ENCODE measurements around the gene TDG. TPM values are rescaled to one million over a fixed set of nuclear protein-coding genes. Genes with fewer than 3 reads are reported as not detected.

The TDG gene
- 18.4 TPM for total RNA-seq

DNA sequence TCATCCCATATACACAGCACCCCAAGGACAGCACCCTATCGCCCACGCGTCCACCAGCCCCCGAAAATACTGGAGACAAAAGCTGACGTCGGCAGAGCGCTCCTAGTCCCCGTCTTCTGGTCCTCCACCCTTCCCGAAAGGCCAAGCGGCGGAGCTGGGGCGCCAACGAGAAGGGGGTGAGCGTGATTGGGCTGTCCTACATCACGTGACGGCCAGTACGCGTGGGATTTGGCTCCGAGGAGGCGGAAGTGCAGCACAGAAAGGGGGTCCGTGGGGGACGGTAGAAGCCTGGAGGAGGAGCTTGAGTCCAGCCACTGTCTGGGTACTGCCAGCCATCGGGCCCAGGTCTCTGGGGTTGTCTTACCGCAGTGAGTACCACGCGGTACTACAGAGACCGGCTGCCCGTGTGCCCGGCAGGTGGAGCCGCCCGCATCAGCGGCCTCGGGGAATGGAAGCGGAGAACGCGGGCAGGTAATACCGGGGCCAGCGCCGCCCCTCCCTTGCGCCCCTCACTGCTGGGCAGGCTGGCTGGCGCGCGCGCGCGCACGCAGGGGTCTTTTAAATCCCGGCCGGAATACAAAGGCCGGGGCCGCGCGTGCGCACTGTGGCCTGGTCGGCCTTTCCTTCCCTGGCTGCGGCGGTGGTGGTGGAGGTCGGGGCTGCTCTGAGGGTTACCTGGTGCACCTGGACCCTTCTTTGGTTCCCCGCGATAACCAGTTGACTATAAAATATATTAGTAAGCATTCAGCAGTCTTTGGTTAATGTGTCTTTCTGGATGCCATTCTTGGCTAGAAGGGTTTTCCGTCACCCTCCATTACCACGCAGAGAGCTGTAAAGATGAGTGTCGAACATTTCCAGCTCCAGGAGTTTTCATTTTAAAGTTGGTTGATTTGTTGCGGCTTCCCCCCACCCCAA, at the start of gene TDG:
TDG (plus strand) TSS at position 283 of the 915 bp plus-strand sequence; CDS start at position 449, 166 bp downstream.
- DNase-seq (ENCODE audit: low spot score) (peak; percentile 99), ATAC-seq (peak; percentile 99)
- intact Hi-C loops (cut with DNase I) = no loop called here

DNA sequence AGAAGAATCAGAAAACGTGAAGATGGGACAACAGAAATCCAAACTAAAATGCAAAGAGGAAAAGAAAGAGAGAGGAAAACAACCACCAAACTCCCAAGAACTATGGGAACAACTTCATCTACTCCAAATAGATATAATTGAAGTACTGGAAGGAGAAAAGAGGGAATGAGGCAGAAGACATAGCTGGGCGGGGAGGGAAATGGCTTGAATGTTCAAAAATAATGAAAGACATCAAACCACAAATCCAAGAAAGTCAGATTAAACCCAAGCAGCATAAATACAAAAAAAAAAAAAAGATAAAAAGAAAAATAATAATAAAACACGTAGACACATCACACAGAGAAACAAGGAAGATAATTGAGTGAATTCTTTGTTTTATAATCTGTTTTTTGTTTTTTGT, 47.8 kb upstream of the TDG start:
- ATAC-seq (no peak), DNase-seq (ENCODE audit: low spot score) (no peak)
- intact Hi-C loops (cut with DNase I) = no loop called here

DNA sequence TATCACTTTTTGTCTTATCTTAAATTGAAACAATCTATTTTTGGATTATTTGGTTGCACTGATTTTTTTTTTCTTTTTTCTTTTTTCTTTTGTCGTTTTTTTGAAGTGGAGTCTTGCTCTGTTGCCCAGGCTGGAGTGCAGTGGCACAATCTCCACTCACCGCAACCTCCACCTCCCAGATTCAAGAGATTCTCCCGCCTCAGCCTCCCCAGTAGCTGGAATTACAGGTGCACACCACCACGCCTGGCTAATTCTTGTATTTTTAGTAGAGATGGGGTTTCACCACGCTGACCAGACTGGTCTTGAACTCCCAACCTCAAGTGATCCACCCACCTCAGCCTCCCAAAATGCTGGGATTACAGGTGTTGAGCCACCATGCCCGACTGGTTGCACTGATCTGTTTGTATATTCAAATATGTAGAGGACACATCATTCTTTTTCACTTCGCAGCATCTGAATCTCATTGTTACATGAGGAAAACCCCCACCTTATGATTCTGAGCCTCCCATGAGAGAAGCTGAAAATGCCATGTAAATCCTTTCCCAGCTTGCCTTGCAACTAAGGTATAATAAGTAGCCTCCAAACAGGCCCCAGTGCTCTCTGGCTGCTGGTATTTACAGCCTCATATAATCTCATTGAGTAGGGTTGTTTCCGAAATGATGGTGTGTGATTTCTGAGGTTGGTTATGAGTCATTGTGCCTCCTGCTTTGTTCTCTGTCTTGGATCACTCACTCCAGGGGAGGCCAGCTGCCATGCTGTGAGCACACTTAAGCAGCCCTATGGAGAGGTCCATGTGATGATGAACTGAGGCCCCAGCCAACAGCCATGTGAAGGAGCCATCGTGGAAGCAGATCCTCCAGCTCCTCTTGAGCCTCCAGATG, 40.7 kb upstream of the TDG start:
- no peak for ATAC-seq
- DNase-seq (ENCODE audit: low spot score) = no peak
- intact Hi-C loops (cut with DNase I) = no loop called here

DNA sequence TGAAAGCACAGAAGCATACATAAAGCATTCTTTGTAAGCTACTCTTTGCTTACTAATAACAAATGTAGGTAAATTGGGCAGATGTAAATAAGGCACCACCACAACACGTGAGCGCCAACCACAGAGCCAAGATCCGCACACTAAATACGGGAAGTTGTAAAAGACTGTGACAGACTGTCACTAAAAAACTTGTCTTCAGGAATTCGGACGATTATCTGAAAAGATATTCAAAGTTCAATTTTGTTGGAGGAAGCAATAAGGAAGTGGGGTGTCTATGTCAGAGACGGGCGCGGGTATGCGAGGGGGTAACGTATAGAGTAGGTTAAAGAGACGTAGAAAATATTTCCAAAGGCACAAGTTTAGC, 37.0 kb upstream of the TDG start:
- DNase-seq (ENCODE audit: low spot score) (peak; percentile 64), ATAC-seq (no peak)
- intact Hi-C loops (cut with DNase I) = no loop called here

DNA sequence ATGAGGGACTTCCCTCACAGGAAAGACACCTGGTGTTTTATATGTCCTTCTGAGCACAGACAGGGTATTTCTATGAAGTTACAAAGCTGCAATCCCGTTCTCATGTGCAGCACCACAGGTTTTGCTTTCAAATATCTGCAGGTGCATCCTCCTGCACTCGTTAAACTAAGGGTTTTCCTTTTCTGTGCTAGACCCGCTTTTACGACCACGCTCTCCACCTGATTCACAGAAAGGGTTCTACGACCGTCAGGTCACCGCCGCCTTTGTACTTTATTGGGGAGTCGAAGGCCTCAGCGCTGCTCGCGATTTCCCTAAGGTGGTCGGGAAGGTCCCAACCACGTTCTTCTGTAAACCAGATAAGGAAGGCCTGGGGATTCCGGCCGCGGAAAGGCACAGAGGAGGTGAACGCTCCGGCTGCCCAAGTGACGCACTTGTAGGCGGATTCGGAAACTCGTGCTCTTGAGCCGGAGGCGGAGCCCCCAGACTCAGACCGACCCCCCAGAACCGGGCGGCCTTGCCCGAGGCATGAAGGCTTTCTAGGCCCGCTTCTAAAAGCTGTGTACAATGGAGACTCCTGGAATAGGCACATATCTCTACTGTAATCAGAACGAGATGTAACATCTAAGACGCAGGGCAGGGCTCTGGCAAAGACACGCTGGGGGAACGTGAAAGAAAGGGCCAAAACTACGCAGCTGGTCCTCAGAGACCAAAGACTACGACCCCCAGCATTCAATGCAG, 36.5 kb upstream of the TDG start:
- DNase-seq (ENCODE audit: low spot score) = peak; percentile 91
- intact Hi-C loops (cut with DNase I) = no loop called here
- peak; percentile 82 for ATAC-seq

DNA sequence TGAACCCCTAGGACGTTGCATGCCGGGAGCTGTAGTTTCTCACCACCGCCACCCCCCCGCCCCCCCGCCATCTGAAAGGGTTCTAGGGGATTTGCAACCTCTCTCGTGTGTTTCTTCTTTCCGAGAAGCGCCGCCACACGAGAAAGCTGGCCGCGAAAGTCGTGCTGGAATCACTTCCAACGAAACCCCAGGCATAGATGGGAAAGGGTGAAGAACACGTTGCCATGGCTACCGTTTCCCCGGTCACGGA, 36.0 kb upstream of the TDG start:
- ATAC-seq = no peak
- intact Hi-C loops (cut with DNase I) = no loop called here

DNA sequence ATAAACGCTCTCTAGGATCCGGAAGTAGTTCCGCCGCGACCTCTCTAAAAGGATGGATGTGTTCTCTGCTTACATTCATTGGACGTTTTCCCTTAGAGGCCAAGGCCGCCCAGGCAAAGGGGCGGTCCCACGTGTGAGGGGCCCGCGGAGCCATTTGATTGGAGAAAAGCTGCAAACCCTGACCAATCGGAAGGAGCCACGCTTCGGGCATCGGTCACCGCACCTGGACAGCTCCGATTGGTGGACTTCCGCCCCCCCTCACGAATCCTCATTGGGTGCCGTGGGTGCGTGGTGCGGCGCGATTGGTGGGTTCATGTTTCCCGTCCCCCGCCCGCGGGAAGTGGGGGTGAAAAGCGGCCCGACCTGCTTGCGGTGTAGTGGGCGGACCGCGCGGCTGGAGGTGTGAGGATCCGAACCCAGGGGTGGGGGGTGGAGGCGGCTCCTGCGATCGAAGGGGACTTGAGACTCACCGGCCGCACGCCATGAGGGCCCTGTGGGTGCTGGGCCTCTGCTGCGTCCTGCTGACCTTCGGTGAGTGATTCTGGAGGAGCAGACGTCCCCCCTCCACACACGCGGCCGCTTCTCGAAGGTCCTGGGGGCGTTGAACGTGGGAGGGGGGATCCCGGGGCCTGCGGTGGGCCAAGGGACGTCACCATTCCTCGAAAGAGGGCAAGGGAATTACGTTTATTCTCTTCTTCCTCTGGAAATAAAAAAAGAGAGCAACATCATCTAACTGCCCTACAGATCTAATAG, 35.5 kb upstream of the TDG start, which contains the start of gene HSP90B1:
HSP90B1 (plus strand) TSS at position 377 of the 753 bp plus-strand sequence; CDS start at position 483, 106 bp downstream.
- ATAC-seq (peak; percentile 96), DNase-seq (ENCODE audit: low spot score) (peak; percentile 99)
- intact Hi-C loops (cut with DNase I) = no loop called here

More for the DNA sequence above, 36.0 kb upstream of the TDG start:
- DNase-seq (ENCODE audit: low spot score) = no peak

DNA sequence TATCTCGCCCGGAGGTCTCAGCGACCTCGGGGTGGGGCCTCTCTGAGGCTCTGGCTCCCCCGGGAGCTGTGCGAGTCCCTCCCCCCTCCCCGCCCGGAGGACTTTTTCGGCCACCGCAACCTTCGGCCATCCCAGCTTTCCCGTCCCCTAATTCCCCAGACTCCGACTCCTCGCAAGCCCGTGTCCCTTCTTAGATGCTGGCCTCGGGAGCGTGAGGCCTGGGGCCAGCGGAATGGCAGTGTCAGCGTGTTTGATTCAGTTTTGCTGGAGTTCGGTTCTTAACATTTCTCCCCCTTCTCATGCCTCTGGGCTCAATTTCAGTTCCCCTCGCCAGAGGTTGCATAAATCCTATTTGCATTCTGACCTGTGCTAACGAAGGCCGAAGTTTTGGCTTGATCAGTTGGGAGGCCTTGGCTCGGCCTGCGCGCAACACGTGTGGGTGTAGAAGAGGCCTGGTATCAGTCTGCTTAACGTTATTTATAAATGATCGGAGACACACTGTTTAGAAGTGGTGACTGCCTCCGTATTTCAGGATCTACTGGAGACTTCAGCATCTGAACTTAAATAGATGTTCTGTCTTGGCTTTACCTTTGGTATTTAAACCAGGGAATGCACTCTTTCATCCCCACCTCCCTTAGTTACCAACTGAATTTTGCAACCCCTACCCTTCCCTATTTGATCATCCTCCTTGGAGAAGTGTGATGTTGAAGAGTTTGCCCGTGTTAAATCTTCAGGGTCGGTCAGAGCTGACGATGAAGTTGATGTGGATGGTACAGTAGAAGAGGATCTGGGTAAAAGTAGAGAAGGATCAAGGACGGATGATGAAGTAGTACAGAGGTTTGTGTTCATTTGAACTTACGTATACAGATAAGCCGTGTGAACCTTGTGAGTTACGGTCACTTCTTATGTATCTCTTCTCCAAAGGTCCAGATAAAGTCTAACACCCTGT, 34.6 kb upstream of the TDG start:
- intact Hi-C loops (cut with DNase I) = no loop called here
- ATAC-seq = no peak
- peak; percentile 66 for DNase-seq (ENCODE audit: low spot score)

DNA sequence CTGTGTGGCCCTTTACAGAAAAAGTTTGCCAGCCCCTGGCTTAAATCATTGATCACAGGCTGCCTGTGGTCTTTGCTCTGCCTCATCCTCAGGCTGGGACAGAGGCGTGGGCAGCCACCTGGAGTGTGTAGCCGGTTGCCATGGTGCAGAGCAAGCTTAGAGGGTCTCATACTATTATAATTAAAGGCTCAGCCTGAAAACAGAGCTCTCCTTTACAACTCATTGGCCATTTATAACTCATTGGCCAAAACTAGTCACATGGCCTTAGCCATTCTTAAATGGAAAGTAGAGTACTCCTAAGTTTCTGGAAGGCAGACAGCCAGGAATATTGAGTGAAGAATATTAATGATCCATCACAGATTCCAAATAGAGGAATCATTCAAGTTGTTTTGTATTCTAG, 32.4 kb upstream of the TDG start:
- ATAC-seq (no peak), DNase-seq (ENCODE audit: low spot score) (no peak)
- intact Hi-C loops (cut with DNase I) = no loop called here

DNA sequence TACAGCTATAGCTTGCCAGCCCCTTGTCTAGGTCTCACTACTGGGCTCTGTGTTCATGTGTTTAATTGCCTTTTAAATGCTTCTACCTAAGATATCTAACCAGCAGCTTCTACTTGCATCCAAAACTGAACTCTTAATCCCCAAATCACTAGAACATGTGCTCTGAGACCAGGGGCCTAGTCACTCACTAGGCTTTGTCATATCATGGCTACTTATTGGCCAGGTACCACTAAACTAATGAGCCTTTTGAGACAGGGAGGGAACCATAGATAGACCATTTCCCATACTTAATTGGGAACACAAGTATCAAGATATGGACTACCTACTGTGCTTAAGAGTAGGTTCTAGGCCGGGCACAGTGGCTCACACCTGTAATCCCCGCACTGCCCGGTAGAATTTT, 29.0 kb upstream of the TDG start:
- intact Hi-C loops (cut with DNase I) = no loop called here
- DNase-seq (ENCODE audit: low spot score) = no peak
- no peak for ATAC-seq

DNA sequence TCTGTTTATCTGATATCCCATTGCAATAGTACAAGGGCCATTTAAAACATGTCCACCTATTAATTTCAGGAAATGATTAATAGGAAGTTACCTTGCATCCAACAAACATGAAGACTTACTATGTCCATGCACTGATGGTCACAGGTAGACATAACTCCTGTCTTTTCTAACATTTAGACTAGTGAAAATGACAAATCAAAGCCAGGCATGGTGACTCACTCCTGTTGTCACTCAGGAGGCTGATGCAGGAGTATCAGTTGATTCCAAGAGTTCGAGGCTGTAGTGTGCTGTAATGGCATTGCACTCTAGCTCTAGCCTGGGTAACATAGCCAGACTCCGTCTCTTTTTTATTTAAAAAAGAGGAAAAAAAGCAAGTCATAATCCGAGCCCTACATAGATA, 20.7 kb upstream of the TDG start:
- no peak for ATAC-seq
- DNase-seq (ENCODE audit: low spot score) = no peak
- intact Hi-C loops (cut with DNase I) = no loop called here

DNA sequence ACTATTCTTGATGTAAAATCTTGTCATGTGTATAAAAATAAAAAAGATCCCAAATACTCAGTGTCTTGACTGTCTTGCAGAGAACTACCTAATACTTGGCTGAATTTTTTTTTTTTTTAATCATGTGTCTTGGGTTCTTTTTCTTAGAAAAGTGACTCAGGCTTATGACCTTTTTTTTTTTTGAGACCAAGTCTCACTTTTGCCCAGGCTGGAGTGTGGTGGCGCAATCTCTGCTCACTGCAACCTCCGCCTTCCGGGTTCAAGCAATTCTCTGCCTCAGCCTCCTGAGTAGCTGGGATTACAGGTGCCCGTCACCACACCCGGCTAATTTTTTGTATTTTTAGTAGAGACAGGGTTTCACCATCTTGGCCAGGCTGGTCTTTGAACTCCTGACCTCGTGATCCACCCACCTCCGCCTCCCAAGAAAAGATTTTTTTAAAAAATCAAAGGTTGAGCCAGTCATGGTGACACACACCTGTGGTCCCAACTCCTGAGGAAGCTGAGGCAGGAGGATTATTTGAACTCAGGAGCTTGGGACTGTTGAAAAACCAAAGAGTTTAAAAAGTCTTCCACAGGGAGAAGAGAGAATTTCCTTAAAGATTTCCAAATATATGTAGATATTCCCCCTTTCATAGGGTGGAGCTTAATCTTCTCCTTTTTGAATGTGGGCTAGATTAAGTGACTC, 17.7 kb upstream of the TDG start:
- intact Hi-C loops (cut with DNase I) = no loop called here
- ATAC-seq (no peak), DNase-seq (ENCODE audit: low spot score) (no peak)

DNA sequence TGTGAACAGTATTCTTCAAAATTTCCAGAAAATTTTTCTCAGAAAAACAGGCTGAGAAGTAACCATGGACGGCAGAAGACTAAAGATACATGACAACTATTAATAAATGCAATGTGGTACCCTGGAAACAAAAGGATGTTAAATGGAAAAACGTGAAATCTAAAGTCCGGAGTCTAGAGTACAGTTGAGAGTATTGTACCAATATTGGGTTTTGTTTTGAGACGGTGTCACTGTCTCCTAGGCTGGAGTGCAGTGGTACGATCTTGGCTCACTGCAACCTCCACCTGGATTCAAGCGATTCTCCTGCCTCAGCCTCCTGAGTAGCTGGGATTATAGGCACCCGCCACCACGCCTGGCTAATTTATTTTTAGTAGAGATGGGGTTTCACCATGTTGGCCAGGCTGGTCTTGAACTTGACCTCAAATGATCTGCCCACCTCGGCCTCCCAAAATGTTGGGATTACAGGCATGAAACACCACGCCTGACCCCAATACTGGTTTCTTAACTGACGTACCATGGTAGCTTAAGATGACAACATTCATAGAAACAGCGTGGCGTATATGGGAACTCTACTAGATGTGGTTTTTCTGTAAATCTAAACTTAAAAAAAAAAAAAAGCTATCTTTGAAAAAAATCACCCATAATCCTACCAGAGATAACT, 16.8 kb upstream of the TDG start:
- DNase-seq (ENCODE audit: low spot score) (no peak), ATAC-seq (no peak)
- intact Hi-C loops (cut with DNase I) = no loop called here

DNA sequence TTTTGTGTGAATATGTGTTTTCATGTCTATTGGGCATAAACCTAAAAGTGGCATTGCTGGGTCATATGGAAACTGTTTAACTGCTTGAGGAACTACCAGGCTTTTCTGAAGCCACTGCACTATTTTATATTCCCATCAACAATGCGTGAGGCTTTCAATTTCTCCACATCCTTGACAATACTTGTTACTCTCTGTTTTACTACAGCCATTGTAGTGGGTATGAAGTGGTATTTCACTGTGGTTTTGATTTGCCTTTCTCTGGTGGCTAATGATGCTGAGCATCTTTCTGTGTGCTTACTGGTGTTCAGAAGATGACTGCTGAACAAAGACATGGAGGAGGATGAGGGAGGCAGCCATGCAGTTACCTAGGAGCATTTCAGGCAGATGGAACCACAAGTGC, 13.2 kb upstream of the TDG start:
- no peak for DNase-seq (ENCODE audit: low spot score)
- ATAC-seq = no peak
- intact Hi-C loops (cut with DNase I) = no loop called here

DNA sequence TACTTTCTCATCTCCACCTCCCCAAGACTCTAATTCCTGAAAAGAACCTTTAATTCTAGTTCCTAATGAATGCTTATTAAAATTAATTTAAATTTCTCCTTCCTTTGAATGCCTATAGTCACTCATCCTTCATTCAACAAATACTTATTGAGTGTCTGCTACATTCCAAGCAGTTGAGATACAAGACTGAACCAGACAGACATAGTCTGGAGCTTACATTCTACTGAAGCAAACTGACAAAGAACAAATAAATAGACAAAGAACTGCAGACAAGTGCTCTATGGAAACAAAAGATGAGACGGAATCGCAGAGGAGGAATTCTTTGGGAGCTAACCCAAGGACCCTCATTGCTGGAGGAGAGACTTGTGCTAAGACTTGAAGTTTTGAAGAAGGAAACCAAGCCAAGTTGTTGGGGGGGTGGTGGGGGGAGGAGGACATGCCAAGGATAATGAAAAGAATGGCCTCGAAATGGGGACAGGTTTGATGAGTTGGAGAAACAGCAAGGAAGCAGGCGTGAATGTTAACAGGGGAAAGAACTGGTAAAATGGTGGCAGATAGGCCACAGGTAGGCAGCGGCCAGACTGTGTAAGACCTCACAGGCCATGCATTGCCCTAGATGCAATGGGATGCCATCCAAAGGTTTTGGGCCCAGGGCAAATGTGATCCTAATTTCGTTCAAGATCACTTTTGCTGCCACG, 9.7 kb upstream of the TDG start:
- intact Hi-C loops (cut with DNase I) = no loop called here
- DNase-seq (ENCODE audit: low spot score) (no peak), ATAC-seq (no peak)

DNA sequence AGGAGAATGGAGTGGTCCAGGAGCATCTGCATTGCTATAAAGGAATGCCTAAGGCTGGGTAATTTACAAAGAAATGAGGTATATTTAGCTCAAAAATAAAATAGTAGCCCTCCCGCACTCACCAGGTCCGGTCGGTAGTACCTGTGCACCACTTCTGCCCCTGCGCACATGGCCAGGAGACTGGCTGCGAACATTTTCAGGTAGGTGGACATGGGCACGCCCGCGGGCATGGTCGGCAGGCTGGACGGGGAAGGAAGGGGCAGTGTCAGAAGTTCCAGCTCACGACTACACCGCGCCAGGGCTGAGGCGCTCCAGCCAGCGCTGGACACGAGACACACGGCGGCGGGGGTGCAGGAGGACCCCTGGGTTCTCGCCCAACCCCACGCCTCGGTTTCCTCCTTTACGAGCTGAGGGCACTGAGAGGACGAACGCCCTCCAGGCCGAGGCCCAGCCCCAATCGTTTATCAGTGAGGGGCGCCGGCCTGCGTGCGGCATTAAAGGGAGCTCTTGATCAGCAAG, 9.1 kb upstream of the TDG start:
- ATAC-seq = peak; percentile 61
- DNase-seq (ENCODE audit: low spot score) = no peak
- intact Hi-C loops (cut with DNase I) = no loop called here
